ENCODE measurements around the gene MLLT6.

MLLT6 gene

GRCh38 chr17:38704606-38705522 lies at the start of gene MLLT6:
Gene MLLT6 (plus strand): TSS chr17:38705273. CDS start chr17:38705633, 360 bp downstream.
- H3K36me3 Mint-ChIP-seq: peaks cover 89% of the 10 kb centered on the region
- H3K9me3 Mint-ChIP-seq: no peaks in the 10 kb centered on the region
- DNase-seq (ENCODE audit: low spot score in 2 of 2) (peak; percentile 52 to 76), ATAC-seq (peak; percentile 3)
- peaks cover 53% of the 10 kb centered on the region for H3K4me1 Mint-ChIP-seq
- peak within 1 kb of the TSS; percentile 99 for H3K4me3 Mint-ChIP-seq
- peak within 1 kb of the TSS; percentile 100 for H3K27ac Mint-ChIP-seq

GRCh38 chr17:38656959-38657823 lies 47.9 kb upstream of the MLLT6 start:
- Mint-ChIP-seq H3K4me3 (no peak overlapping the region), H3K27ac (peak overlapping the region; percentile 16), H3K4me1 (peaks cover 25% of the 10 kb centered on the region)

GRCh38 chr17:38657824-38658740 lies 47.0 kb upstream of the MLLT6 start:
- Mint-ChIP-seq H3K27ac (peak overlapping the region; percentile 16), H3K9me3 (no peaks in the 10 kb centered on the region), H3K4me1 (peaks cover 25% of the 10 kb centered on the region), H3K4me3 (no peak overlapping the region), H3K36me3 (no peaks in the 10 kb centered on the region)
- ATAC-seq (no peak), DNase-seq (ENCODE audit: low spot score in 2 of 2) (no peak)

More at GRCh38 chr17:38656959-38657823, 47.9 kb upstream of the MLLT6 start:
- no peak for DNase-seq (ENCODE audit: low spot score in 2 of 2)
- no peak for ATAC-seq
- Mint-ChIP-seq H3K36me3 (no peaks in the 10 kb centered on the region), H3K9me3 (no peaks in the 10 kb centered on the region)

- Mint-ChIP-seq H3K9me3 (no peaks in the 10 kb centered on the region), H3K36me3 (no peaks in the 10 kb centered on the region), H3K4me3 (no peak overlapping the region), H3K4me1 (peaks cover 24% of the 10 kb centered on the region), H3K27ac (no peak overlapping the region)
- DNase-seq (ENCODE audit: low spot score in 2 of 2): no peak
- ATAC-seq: no peak
These were observed 46.2 kb upstream of the MLLT6 start for GRCh38 chr17:38658741-38659345.

- peaks cover 18% of the 10 kb centered on the region for H3K4me1 Mint-ChIP-seq
- H3K4me3 Mint-ChIP-seq: no peak overlapping the region
- no peak for DNase-seq (ENCODE audit: low spot score in 2 of 2)
- ATAC-seq: no peak
- H3K27ac Mint-ChIP-seq: no peak overlapping the region
- H3K9me3 Mint-ChIP-seq: no peaks in the 10 kb centered on the region
- H3K36me3 Mint-ChIP-seq: no peaks in the 10 kb centered on the region
These were observed 45.7 kb upstream of the MLLT6 start for GRCh38 chr17:38659415-38659814.

- ATAC-seq (peak; percentile 11), DNase-seq (ENCODE audit: low spot score in 2 of 2) (no peak)
- H3K4me3 Mint-ChIP-seq: no peak overlapping the region
- peaks cover 13% of the 10 kb centered on the region for H3K4me1 Mint-ChIP-seq
- H3K9me3 Mint-ChIP-seq: no peaks in the 10 kb centered on the region
- no peak overlapping the region for H3K27ac Mint-ChIP-seq
- no peaks in the 10 kb centered on the region for H3K36me3 Mint-ChIP-seq
These were observed 44.7 kb upstream of the MLLT6 start for GRCh38 chr17:38660097-38661025.

- peak in 1 of 2 donors; percentile 62 for DNase-seq (ENCODE audit: low spot score in 2 of 2)
- Mint-ChIP-seq H3K36me3 (no peaks in the 10 kb centered on the region), H3K9me3 (no peaks in the 10 kb centered on the region), H3K4me3 (no peak overlapping the region), H3K4me1 (peaks cover 6% of the 10 kb centered on the region), H3K27ac (no peak overlapping the region)
- ATAC-seq: peak; percentile 71
These were observed 41.8 kb upstream of the MLLT6 start for GRCh38 chr17:38663125-38663751.

- Mint-ChIP-seq H3K4me1 (peaks cover 2% of the 10 kb centered on the region), H3K36me3 (no peaks in the 10 kb centered on the region), H3K9me3 (no peaks in the 10 kb centered on the region), H3K4me3 (no peak overlapping the region), H3K27ac (no peak overlapping the region)
- ATAC-seq: no peak
- DNase-seq (ENCODE audit: low spot score in 2 of 2): no peak
These were observed 41.0 kb upstream of the MLLT6 start for GRCh38 chr17:38663964-38664644.

- no peaks in the 10 kb centered on the region for H3K9me3 Mint-ChIP-seq
- H3K27ac Mint-ChIP-seq: no peak overlapping the region
- H3K4me3 Mint-ChIP-seq: no peak overlapping the region
- ATAC-seq (peak; percentile 71), DNase-seq (ENCODE audit: low spot score in 2 of 2) (peak; percentile 60 to 84)
- peaks cover 24% of the 10 kb centered on the region for H3K4me1 Mint-ChIP-seq
- H3K36me3 Mint-ChIP-seq: peaks cover 2% of the 10 kb centered on the region
These were observed 37.8 kb upstream of the MLLT6 start for GRCh38 chr17:38667099-38667786.

- H3K9me3 Mint-ChIP-seq: no peaks in the 10 kb centered on the region
- no peak for ATAC-seq
- peaks cover 29% of the 10 kb centered on the region for H3K4me1 Mint-ChIP-seq
- H3K4me3 Mint-ChIP-seq: no peak overlapping the region
- peaks cover 6% of the 10 kb centered on the region for H3K36me3 Mint-ChIP-seq
- DNase-seq (ENCODE audit: low spot score in 2 of 2): no peak
- no peak overlapping the region for H3K27ac Mint-ChIP-seq
These were observed 37.3 kb upstream of the MLLT6 start for GRCh38 chr17:38667787-38668122.

- DNase-seq (ENCODE audit: low spot score in 2 of 2) (no peak), ATAC-seq (no peak)
- Mint-ChIP-seq H3K9me3 (no peaks in the 10 kb centered on the region), H3K4me3 (no peak overlapping the region), H3K4me1 (peaks cover 34% of the 10 kb centered on the region), H3K27ac (no peak overlapping the region), H3K36me3 (peaks cover 6% of the 10 kb centered on the region)
These were observed 35.6 kb upstream of the MLLT6 start for GRCh38 chr17:38669520-38669919.

- Mint-ChIP-seq H3K4me1 (peaks cover 57% of the 10 kb centered on the region), H3K4me3 (peak overlapping the region; percentile 48), H3K9me3 (no peaks in the 10 kb centered on the region), H3K36me3 (peaks cover 6% of the 10 kb centered on the region), H3K27ac (peak overlapping the region; percentile 5)
- no peak for ATAC-seq
- no peak for DNase-seq (ENCODE audit: low spot score in 2 of 2)
These were observed 32.9 kb upstream of the MLLT6 start for GRCh38 chr17:38671939-38672720.
